ENCODE data around the gene PRR35.

- TF ChIP-seq CTCF (optimal IDR thresholded peaks at IDR 0.05 in 1 of 3, IDR thresholded peaks at IDR 0.05 in 1 of 3, conservative IDR thresholded peaks at IDR 0.05 in 1 of 3; ENCODE audit: extremely low read depth in 1 of 3, insufficient read depth in 2 of 3, low read length in 3 of 3) (no peak), EZH2 (IDR thresholded peaks at IDR 0.05; ENCODE audit: low read length) (no peak)
Measured at GRCh38 chr16:539901-540530, 20.2 kb upstream of the PRR35 start.

All from keratinocyte (primary cell).